ENCODE measurements around the gene SMC6.

The SMC6 gene

DNA sequence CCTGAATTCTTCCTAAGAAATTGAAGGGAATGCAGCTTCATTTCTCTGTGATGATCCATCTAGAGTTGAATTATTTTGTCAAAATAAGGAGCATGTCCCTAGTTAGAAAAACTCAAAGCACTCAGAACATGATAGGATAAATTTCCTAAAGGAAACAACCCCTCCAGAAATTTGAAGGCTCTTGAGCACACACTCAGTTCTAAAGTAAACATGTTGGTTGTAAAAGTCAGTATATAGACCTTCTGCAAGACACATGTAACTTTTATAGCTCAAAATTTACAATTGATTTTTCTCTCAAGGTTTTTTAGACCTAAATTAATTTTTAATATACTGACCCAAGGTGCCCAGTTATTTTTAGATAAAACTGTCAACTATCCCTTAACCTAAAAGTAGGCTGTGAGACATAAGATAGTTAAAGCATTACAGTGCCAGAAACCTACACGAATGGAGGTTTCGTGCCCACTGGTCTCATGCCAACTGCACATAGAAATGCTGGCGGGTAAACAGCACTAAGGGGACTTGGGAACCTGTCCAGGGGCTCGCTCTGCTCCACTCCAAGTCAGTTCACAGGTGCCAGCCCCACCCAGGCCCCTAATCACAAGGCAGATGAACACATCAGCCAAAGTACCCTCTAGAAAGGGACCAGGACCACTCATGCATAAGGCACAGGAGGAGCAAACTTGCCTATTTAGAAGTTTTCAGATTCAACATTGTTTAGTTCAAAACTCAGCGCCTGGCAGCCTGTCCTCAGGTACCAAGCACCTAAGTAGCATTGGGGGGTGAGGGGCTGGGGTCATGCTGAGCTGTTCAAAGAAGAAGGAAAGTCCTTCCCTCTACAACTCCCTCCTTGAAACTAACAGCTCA lies 106.5 kb downstream of the SMC6 start:
- TF ChIP-seq TAF1 (IDR thresholded peaks at IDR 0.05; ENCODE audit: borderline replicate concordance, insufficient read depth, low read length) (no peak), SIN3A (IDR thresholded peaks at IDR 0.05; ENCODE audit: borderline replicate concordance, insufficient read depth, low read length) (no peak), FOXP2 (optimal IDR thresholded peaks at IDR 0.05; ENCODE audit: borderline replicate concordance, extremely low read depth, extremely low read length, insufficient read depth) (no peak), POLR2AphosphoS5 (IDR thresholded peaks at IDR 0.05; ENCODE audit: low read depth, low read length) (no peak), REST (IDR thresholded peaks at IDR 0.05; ENCODE audit: insufficient read depth in 1 of 2, low read depth in 2 of 2, low read length in 2 of 2) (no peak)

- TF ChIP-seq TAF1 (IDR thresholded peaks at IDR 0.05; ENCODE audit: borderline replicate concordance, insufficient read depth, low read length) = no peak
- TF ChIP-seq POLR2AphosphoS5 (IDR thresholded peaks at IDR 0.05; ENCODE audit: low read depth, low read length) = no peak
- TF ChIP-seq SIN3A (IDR thresholded peaks at IDR 0.05; ENCODE audit: borderline replicate concordance, insufficient read depth, low read length) = no peak
- TF ChIP-seq FOXP2 (optimal IDR thresholded peaks at IDR 0.05; ENCODE audit: borderline replicate concordance, extremely low read depth, extremely low read length, insufficient read depth) = no peak
- TF ChIP-seq REST (IDR thresholded peaks at IDR 0.05; ENCODE audit: insufficient read depth in 1 of 2, low read depth in 2 of 2, low read length in 2 of 2) = no peak
Observed at GRCh38 chr2:17646081-17646554, 107.5 kb downstream of the SMC6 start.

- no peak for TF ChIP-seq SIN3A (IDR thresholded peaks at IDR 0.05; ENCODE audit: borderline replicate concordance, insufficient read depth, low read length)
- no peak for TF ChIP-seq FOXP2 (optimal IDR thresholded peaks at IDR 0.05; ENCODE audit: borderline replicate concordance, extremely low read depth, extremely low read length, insufficient read depth)
- no peak for TF ChIP-seq REST (IDR thresholded peaks at IDR 0.05; ENCODE audit: insufficient read depth in 1 of 2, low read depth in 2 of 2, low read length in 2 of 2)
- TF ChIP-seq TAF1 (IDR thresholded peaks at IDR 0.05; ENCODE audit: borderline replicate concordance, insufficient read depth, low read length) = no peak
- no peak for TF ChIP-seq POLR2AphosphoS5 (IDR thresholded peaks at IDR 0.05; ENCODE audit: low read depth, low read length)
Observed at GRCh38 chr2:17644997-17645720, 108.5 kb downstream of the SMC6 start.

- TF ChIP-seq SIN3A (IDR thresholded peaks at IDR 0.05; ENCODE audit: borderline replicate concordance, insufficient read depth, low read length) = no peak
- 0 out of 4 replicates have a peak, but pooled peaks of 1 of the 2 experiments have one; percentile 19 for TF ChIP-seq REST (IDR thresholded peaks at IDR 0.05; ENCODE audit: insufficient read depth in 1 of 2, low read depth in 2 of 2, low read length in 2 of 2)
- no peak for TF ChIP-seq FOXP2 (optimal IDR thresholded peaks at IDR 0.05; ENCODE audit: borderline replicate concordance, extremely low read depth, extremely low read length, insufficient read depth)
- TF ChIP-seq TAF1 (IDR thresholded peaks at IDR 0.05; ENCODE audit: borderline replicate concordance, insufficient read depth, low read length) = 0 out of 2 replicates have a peak, but pooled peaks have one; percentile 25
Observed at GRCh38 chr2:17643031-17643615, 110.5 kb downstream of the SMC6 start.
